ENCODE results near the gene BACH1.

GRCh38 chr21:29359718-29360117 lies 61.0 kb downstream of the BACH1 start:
- TF ChIP-seq CTCF (IDR thresholded peaks at IDR 0.05 in 8 of 11, conservative IDR thresholded peaks at IDR 0.05 in 3 of 11) (no peak), POLR2A (IDR thresholded peaks at IDR 0.05) (no peak), POLR2AphosphoS5 (IDR thresholded peaks at IDR 0.05) (no peak)
